Loucy (cell line): ENCODE results near the gene SCFD2.

Experiments used
- CTCF ChIP-seq: fragments of 200-600 bp; sonication (generic); conservative IDR thresholded peaks from 2 replicates; pipeline ENCODE4 v1.5.1; 2014; ENCODE audit warnings: mild to moderate bottlenecking, antibody characterized with exemption, low read length
- EZH2phosphoT487 ChIP-seq: fragments of 200-600 bp; IDR thresholded peaks from 2 replicates; pipeline ENCODE4 v1.6.1; 2018; ENCODE audit warnings: antibody characterized with exemption, mild to moderate bottlenecking, moderate library complexity, borderline replicate concordance

DNA sequence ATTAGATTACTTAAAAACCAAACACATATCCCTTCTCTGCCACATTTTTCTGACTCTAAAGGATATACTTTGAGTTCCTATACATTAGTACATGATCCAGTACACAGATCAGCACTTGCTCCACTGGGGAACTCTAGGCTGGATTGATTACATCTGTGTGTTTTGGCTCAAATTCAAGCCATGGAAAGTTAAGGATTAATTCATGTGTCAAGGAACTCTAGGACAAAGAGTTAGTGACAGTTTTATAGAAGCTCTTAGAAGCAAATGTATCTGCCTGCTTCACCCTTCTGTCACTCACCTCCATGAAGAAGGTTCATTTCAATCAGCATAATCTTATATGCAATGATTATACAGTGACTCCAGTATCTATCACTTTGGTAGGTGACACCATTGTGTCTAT is 43.2 kb downstream of the SCFD2 start:
- TF ChIP-seq CTCF, result no peak
- no peak for TF ChIP-seq EZH2phosphoT487
